ENCODE measurements around the gene MTMR12. TPM values are rescaled to one million over a fixed set of nuclear protein-coding genes. Genes with fewer than 3 reads are reported as not detected.

Gene MTMR12
- total RNA-seq, 1 experiment from 2014 or later: 16.0 TPM

DNA sequence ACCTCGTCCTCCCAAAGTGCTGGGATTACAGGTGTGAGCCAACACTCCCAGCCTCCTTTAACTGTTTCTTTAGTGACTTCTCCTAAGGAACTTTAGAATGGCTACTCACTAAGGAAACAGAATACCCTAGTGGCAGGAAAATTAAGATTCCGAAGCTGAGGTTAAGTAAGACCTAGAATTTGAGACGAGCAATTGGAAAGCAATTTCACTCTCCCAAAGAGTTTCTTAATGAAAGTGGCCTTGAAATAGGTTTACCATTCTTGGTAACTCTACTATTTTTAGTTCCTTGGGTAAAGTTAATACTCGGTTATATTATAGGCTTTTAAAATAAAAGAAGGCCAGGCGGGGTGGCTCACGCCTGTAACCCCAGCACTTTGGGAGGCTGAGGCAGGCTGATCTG, 115.7 kb downstream of the MTMR12 start:
- H3K4me1 ChIP-seq (ENCODE audit: insufficient read depth, low read length): peaks cover 24% of the 10 kb centered on the region
- CTCF ChIA-PET: no interaction called here
- no peak overlapping the region for H3K9ac ChIP-seq (ENCODE audit: low read length)
- TF ChIP-seq EZH2phosphoT487 (IDR thresholded peaks at IDR 0.05; ENCODE audit: borderline replicate concordance, low read length): no peak
- TF ChIP-seq EZH2 (IDR thresholded peaks at IDR 0.05; ENCODE audit: low read length, unreplicated experiment): no peak
- TF ChIP-seq, protein P1, sequence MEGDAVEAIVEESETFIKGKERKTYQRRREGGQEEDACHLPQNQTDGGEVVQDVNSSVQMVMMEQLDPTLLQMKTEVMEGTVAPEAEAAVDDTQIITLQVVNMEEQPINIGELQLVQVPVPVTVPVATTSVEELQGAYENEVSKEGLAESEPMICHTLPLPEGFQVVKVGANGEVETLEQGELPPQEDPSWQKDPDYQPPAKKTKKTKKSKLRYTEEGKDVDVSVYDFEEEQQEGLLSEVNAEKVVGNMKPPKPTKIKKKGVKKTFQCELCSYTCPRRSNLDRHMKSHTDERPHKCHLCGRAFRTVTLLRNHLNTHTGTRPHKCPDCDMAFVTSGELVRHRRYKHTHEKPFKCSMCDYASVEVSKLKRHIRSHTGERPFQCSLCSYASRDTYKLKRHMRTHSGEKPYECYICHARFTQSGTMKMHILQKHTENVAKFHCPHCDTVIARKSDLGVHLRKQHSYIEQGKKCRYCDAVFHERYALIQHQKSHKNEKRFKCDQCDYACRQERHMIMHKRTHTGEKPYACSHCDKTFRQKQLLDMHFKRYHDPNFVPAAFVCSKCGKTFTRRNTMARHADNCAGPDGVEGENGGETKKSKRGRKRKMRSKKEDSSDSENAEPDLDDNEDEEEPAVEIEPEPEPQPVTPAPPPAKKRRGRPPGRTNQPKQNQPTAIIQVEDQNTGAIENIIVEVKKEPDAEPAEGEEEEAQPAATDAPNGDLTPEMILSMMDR (conservative IDR thresholded peaks at IDR 0.05; ENCODE audit: low read depth, low read length): no peak
- H3K9me3 ChIP-seq (ENCODE audit: low read length): no peaks in the 10 kb centered on the region
- H3K27ac ChIP-seq (ENCODE audit: low read length): no peak overlapping the region
- H3F3A ChIP-seq (ENCODE audit: low read length, unreplicated experiment): peaks cover 8% of the 10 kb centered on the region
- H3K79me2 ChIP-seq (ENCODE audit: low read length): no peaks in the 10 kb centered on the region
- H3K9me2 ChIP-seq (replicated peaks; ENCODE audit: low read length): no peaks in the 10 kb centered on the region
- H2AFZ ChIP-seq (ENCODE audit: low read length): no peak overlapping the region
- H3K4me2 ChIP-seq (ENCODE audit: low read length): no peak overlapping the region
- no peak overlapping the region for H3K4me3 ChIP-seq (ENCODE audit: low read length)
- BruUV-seq (replicated peaks): no TSS peak
- intact Hi-C loops (cut with micrococcal nuclease): no loop called here
- POLR2A ChIA-PET (ENCODE audit: unreplicated experiment): no interaction called here
- no peaks in the 10 kb centered on the region for H3K27me3 ChIP-seq (ENCODE audit: low read length)
- no peak for ATAC-seq
- H4K20me1 ChIP-seq (ENCODE audit: low read length): no peaks in the 10 kb centered on the region
- DNase-seq: no peak
- H3K36me3 ChIP-seq (ENCODE audit: low read depth, low read length): no peaks in the 10 kb centered on the region

DNA sequence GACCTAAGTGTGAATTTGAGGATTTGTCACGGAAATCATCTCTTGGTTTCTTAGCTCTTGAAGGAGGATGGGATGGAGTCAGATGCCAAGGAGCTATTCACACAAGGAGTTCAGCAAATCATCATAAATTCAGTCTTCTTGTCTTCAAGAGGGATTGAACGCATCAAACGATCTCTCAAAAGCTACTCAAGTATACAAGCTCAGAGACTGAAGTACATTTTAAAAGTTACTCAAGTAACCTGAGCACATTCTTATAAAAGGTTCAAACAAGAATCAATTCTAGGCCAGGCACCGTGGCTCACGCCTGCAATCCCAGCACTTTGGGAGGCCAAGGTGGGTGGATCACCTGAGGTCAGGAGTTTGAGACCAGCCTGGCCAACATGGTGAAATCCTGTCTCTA, 117.5 kb downstream of the MTMR12 start:
- no peak overlapping the region for H3K4me2 ChIP-seq (ENCODE audit: low read length)
- peaks cover 7% of the 10 kb centered on the region for H3F3A ChIP-seq (ENCODE audit: low read length, unreplicated experiment)
- H3K4me1 ChIP-seq (ENCODE audit: insufficient read depth, low read length): peaks cover 17% of the 10 kb centered on the region
- H3K9ac ChIP-seq (ENCODE audit: low read length): no peak overlapping the region
- H3K27me3 ChIP-seq (ENCODE audit: low read length): no peaks in the 10 kb centered on the region
- DNase-seq (no peak), ATAC-seq (no peak)
- H3K27ac ChIP-seq (ENCODE audit: low read length): no peak overlapping the region
- CTCF ChIA-PET: no interaction called here
- no peaks in the 10 kb centered on the region for H3K79me2 ChIP-seq (ENCODE audit: low read length)
- no peak for TF ChIP-seq EZH2phosphoT487 (IDR thresholded peaks at IDR 0.05; ENCODE audit: borderline replicate concordance, low read length)
- TF ChIP-seq EZH2 (IDR thresholded peaks at IDR 0.05; ENCODE audit: low read length, unreplicated experiment): no peak
- TF ChIP-seq, protein P1 (conservative IDR thresholded peaks at IDR 0.05; ENCODE audit: low read depth, low read length): no peak
- no peaks in the 10 kb centered on the region for H4K20me1 ChIP-seq (ENCODE audit: low read length)
- no peak overlapping the region for H3K4me3 ChIP-seq (ENCODE audit: low read length)
- H3K36me3 ChIP-seq (ENCODE audit: low read depth, low read length): no peaks in the 10 kb centered on the region
- H2AFZ ChIP-seq (ENCODE audit: low read length): no peak overlapping the region
- H3K9me3 ChIP-seq (ENCODE audit: low read length): no peaks in the 10 kb centered on the region
- BruUV-seq (replicated peaks): no TSS peak
- no peaks in the 10 kb centered on the region for H3K9me2 ChIP-seq (replicated peaks; ENCODE audit: low read length)
- intact Hi-C loops (cut with micrococcal nuclease): no loop called here
- POLR2A ChIA-PET (ENCODE audit: unreplicated experiment): no interaction called here

DNA sequence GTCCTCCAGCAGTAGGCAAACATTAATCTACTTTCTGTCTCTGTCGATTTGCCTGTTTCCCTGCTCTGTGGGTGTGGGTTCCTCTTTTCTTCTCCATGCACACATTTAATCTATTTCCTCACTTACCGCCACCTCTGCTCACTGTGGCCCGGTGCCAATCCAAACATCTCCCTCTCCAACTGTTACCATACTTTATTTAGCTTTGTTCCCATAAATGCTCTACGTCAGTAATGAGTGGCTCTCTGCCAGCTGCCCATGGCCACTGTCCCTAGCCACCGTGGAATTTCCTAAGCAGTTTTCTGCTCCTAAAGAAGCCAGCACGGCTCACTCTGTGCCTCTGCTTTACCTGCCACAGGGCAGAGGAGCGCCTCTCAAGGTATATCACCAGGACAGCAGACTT, 119.1 kb downstream of the MTMR12 start:
- Histone ChIP-seq H4K20me1 (ENCODE audit: low read length) (no peaks in the 10 kb centered on the region), H3K27ac (ENCODE audit: low read length) (no peak overlapping the region), H3K4me3 (ENCODE audit: low read length) (peak overlapping the region; percentile 52), H3F3A (ENCODE audit: low read length, unreplicated experiment) (no peaks in the 10 kb centered on the region), H3K27me3 (ENCODE audit: low read length) (no peaks in the 10 kb centered on the region), H3K9ac (ENCODE audit: low read length) (no peak overlapping the region), H3K9me3 (ENCODE audit: low read length) (no peaks in the 10 kb centered on the region), H2AFZ (ENCODE audit: low read length) (peak overlapping the region; percentile 43), H3K4me1 (ENCODE audit: insufficient read depth, low read length) (peaks cover 10% of the 10 kb centered on the region; the same call in 1 of the 2 replicates), H3K36me3 (ENCODE audit: low read depth, low read length) (no peaks in the 10 kb centered on the region), H3K4me2 (ENCODE audit: low read length) (peak overlapping the region; percentile 69), H3K9me2 (replicated peaks; ENCODE audit: low read length) (no peaks in the 10 kb centered on the region), H3K79me2 (ENCODE audit: low read length) (no peaks in the 10 kb centered on the region)
- TF ChIP-seq EZH2phosphoT487 (IDR thresholded peaks at IDR 0.05; ENCODE audit: borderline replicate concordance, low read length) (no peak), EZH2 (IDR thresholded peaks at IDR 0.05; ENCODE audit: low read length, unreplicated experiment) (no peak)
- TF ChIP-seq, protein P1 (conservative IDR thresholded peaks at IDR 0.05; ENCODE audit: low read depth, low read length): no peak
- CTCF ChIA-PET: no interaction called here
- ATAC-seq (peak; percentile 89), DNase-seq (peak; percentile 85)
- BruUV-seq (replicated peaks): no TSS peak
- intact Hi-C loops (cut with micrococcal nuclease): loop anchor here (2.0 kb wide), 1 partner anchor 19 kb away; the partner anchor contains the start of gene GOLPH3
- POLR2A ChIA-PET (ENCODE audit: unreplicated experiment): interaction anchor here (0.5 to 0.7 kb wide), 2 partner anchors 234 to 333 kb away, joined by 3 read pairs; no protein-coding TSS in a partner anchor

All from PC-3 (cell line).